ENCODE data around the gene COX6A2.

GRCh38 chr16:31413381-31413780 is 14.8 kb downstream of the COX6A2 start:
- no peak for TF ChIP-seq POLR2A (IDR thresholded peaks at IDR 0.05; ENCODE audit: low read depth, low read length)
- TF ChIP-seq POLR2AphosphoS5 (IDR thresholded peaks at IDR 0.05; ENCODE audit: low read depth, low read length) = no peak
- TF ChIP-seq TAF1 (IDR thresholded peaks at IDR 0.05; ENCODE audit: borderline replicate concordance, low read depth, low read length) = no peak

Measured in GM12892 (cell line).